ENCODE data around the gene ZNF532. TPM values are rescaled to one million over a fixed set of nuclear protein-coding genes. Genes with fewer than 3 reads are reported as not detected.
A peak's percentile ranks its signal among the peaks of the same experiment; 100 is the strongest.

The ZNF532 gene
- total RNA-seq, 1 donor from 2014 or later: 137 TPM

DNA sequence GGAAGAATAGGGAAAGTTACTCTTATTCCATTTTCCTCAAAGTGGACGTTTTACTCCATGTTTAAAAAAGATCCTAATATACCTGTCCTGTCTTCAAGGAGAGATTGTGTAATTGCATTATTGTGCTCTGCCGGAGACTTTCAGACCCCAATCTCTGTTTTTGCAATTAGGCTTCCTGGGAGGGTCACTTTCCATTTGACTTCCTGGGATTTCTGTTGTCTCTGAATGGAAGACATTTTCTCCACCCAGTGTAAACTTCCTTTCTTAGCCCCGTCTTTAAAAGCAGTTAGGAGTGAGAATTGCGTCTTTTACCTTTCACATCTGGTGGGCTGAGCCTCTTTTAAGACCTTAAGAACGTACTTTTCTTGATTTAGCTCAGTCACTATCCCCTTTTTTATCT is 63.0 kb downstream of the ZNF532 start:
- H3K4me3 ChIP-seq: peak overlapping the region; percentile 7
- peak overlapping the region; percentile 81 for H3K27ac Mint-ChIP-seq
- no peaks in the 10 kb centered on the region for H3K36me3 ChIP-seq
- peaks cover 100% of the 10 kb centered on the region for H3K79me2 ChIP-seq (ENCODE audit: low read depth)
- no peak overlapping the region for H3K4me3 Mint-ChIP-seq
- H3K27me3 Mint-ChIP-seq (ENCODE audit: insufficient read depth, low read depth): peaks cover 4% of the 10 kb centered on the region
- peaks cover 67% of the 10 kb centered on the region for H4K20me1 ChIP-seq (ENCODE audit: low read depth)
- H3K27me3 ChIP-seq: no peaks in the 10 kb centered on the region
- no peak for TF ChIP-seq EZH2 (IDR thresholded peaks at IDR 0.05)
- TF ChIP-seq EZH2phosphoT487 (IDR thresholded peaks at IDR 0.05): no peak
- TF ChIP-seq CTCF (IDR thresholded peaks at IDR 0.05): no peak
- peak overlapping the region; percentile 81 for H3K27ac ChIP-seq
- H3K36me3 Mint-ChIP-seq: peaks cover 62% of the 10 kb centered on the region
- H2AFZ ChIP-seq (replicated peaks): no peak overlapping the region
- peaks cover 36% of the 10 kb centered on the region for H3F3A ChIP-seq (ENCODE audit: low read depth)
- H3K4me1 Mint-ChIP-seq: peaks cover 25% of the 10 kb centered on the region
- peaks cover 21% of the 10 kb centered on the region for H3K9me3 Mint-ChIP-seq
- peaks cover 40% of the 10 kb centered on the region for H3K4me1 ChIP-seq
- H3K9me3 ChIP-seq (ENCODE audit: low read depth): no peaks in the 10 kb centered on the region
- no peak overlapping the region for H3K9ac ChIP-seq
- DNase-seq (ENCODE audit: low spot score): peak; percentile 36
- H3K4me2 ChIP-seq: peak overlapping the region; percentile 63

DNA sequence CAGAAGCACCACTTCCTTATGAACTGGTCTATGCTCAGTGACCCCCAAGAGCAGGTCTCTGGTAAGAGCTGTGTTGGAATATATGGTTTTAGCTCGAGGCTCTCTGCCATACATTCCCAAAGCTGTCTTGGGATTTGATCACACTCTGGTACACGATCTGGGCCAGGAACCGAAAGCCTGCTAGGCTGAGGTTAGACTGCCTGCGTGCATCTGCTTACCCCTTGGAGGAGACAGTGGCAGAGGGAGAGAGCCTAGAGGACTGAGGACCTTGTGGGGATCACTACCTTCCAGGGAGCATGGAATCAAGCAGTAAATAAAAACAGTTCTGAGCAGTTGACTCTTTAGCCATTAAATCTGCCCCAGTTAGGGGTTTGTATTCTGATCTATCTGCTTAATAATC is 63.7 kb downstream of the ZNF532 start:
- H3K27me3 ChIP-seq: no peaks in the 10 kb centered on the region
- no peak for DNase-seq (ENCODE audit: low spot score)
- H3K4me2 ChIP-seq: peak overlapping the region; percentile 63
- H3F3A ChIP-seq (ENCODE audit: low read depth): peaks cover 36% of the 10 kb centered on the region
- peaks cover 17% of the 10 kb centered on the region for H3K9me3 Mint-ChIP-seq
- H3K79me2 ChIP-seq (ENCODE audit: low read depth): peaks cover 100% of the 10 kb centered on the region
- peaks cover 2% of the 10 kb centered on the region for H3K27me3 Mint-ChIP-seq (ENCODE audit: insufficient read depth, low read depth)
- peaks cover 54% of the 10 kb centered on the region for H3K36me3 Mint-ChIP-seq
- no peaks in the 10 kb centered on the region for H3K36me3 ChIP-seq
- peaks cover 40% of the 10 kb centered on the region for H3K4me1 ChIP-seq
- H3K27ac ChIP-seq: peak overlapping the region; percentile 81
- H3K4me1 Mint-ChIP-seq: peaks cover 25% of the 10 kb centered on the region
- no peak overlapping the region for H3K4me3 ChIP-seq
- H3K9me3 ChIP-seq (ENCODE audit: low read depth): no peaks in the 10 kb centered on the region
- H2AFZ ChIP-seq (replicated peaks): no peak overlapping the region
- no peak overlapping the region for H3K9ac ChIP-seq
- TF ChIP-seq EZH2phosphoT487 (IDR thresholded peaks at IDR 0.05): no peak
- TF ChIP-seq CTCF (IDR thresholded peaks at IDR 0.05): no peak
- H3K4me3 Mint-ChIP-seq: no peak overlapping the region
- H4K20me1 ChIP-seq (ENCODE audit: low read depth): peaks cover 72% of the 10 kb centered on the region
- peak overlapping the region; percentile 78 for H3K27ac Mint-ChIP-seq

GRCh38 chr18:58929206-58929605 is 64.5 kb downstream of the ZNF532 start:
- Histone ChIP-seq H3K4me3 (no peak overlapping the region), H3K9ac (no peak overlapping the region), H4K20me1 (ENCODE audit: low read depth) (peaks cover 80% of the 10 kb centered on the region), H3K9me3 (ENCODE audit: low read depth) (no peaks in the 10 kb centered on the region), H3F3A (ENCODE audit: low read depth) (peaks cover 41% of the 10 kb centered on the region), H3K36me3 (peaks cover 4% of the 10 kb centered on the region), H3K4me2 (no peak overlapping the region), H2AFZ (replicated peaks) (no peak overlapping the region), H3K79me2 (ENCODE audit: low read depth) (peaks cover 100% of the 10 kb centered on the region), H3K27ac (peak overlapping the region; percentile 36), H3K27me3 (no peaks in the 10 kb centered on the region), H3K4me1 (peaks cover 40% of the 10 kb centered on the region)
- H3K27me3 Mint-ChIP-seq (ENCODE audit: insufficient read depth, low read depth): peaks cover 2% of the 10 kb centered on the region
- H3K36me3 Mint-ChIP-seq: peaks cover 49% of the 10 kb centered on the region
- H3K27ac Mint-ChIP-seq: peak overlapping the region; percentile 27
- H3K9me3 Mint-ChIP-seq: peaks cover 10% of the 10 kb centered on the region
- TF ChIP-seq CTCF (IDR thresholded peaks at IDR 0.05): no peak
- TF ChIP-seq EZH2phosphoT487 (IDR thresholded peaks at IDR 0.05): no peak
- TF ChIP-seq EZH2 (IDR thresholded peaks at IDR 0.05): no peak
- DNase-seq (ENCODE audit: low spot score): no peak
- no peak overlapping the region for H3K4me3 Mint-ChIP-seq
- peaks cover 28% of the 10 kb centered on the region for H3K4me1 Mint-ChIP-seq
